Panc1 (cell line): ENCODE data around the gene RAB5A. TPM values are rescaled to one million over a fixed set of nuclear protein-coding genes. Genes with fewer than 3 reads are reported as not detected.

ENCODE experiments used
- ATAC-seq: fragments of 200-7000 bp; cut with Tn5 transposase; 2 replicates; pipeline ENCODE4 v1.9.1; 2020; ENCODE audit warnings: mild to moderate bottlenecking, moderate library complexity
- BruUV-seq: library from RNA; stranded (reverse); fragments of 400-500 nt; replicated peaks from 2 replicates; lab custom pipeline; 2021; lab: Mats Ljungman, UMichigan
- CTCF ChIA-PET: fragments of 300-600 bp; sonication (Branson Sonifier 250); formaldehyde crosslinking; loops from one replicate; lab custom pipeline; 2022; ENCODE audit warnings: antibody characterized with exemption; lab: Charles Lee
- POLR2A ChIA-PET: fragments of 300-600 bp; sonication (Branson Sonifier 250); formaldehyde crosslinking; loops from one replicate; lab custom pipeline; 2022; ENCODE audit warnings: antibody characterized with exemption; lab: Charles Lee
- DNase-seq: peaks from one replicate; pipeline ENCODE4 v3.0.0-alpha.2; 2010; ENCODE audit warnings: low read depth, low spot score
- H3K27ac ChIP-seq: 2 replicates; pipeline ENCODE4 v1.5.1; 2011; ENCODE audit warnings: mild to moderate bottlenecking, low read length, inconsistent platforms
- H3K27me3 ChIP-seq: fragments of 200-500 bp; sonication (Bioruptor generic); 2 replicates; pipeline ENCODE4 v1.6.0; 2014; ENCODE audit warnings: low read length, inconsistent platforms; ENCODE audit not compliant: control insufficient read depth, insufficient read depth
- H3K36me3 ChIP-seq: fragments of 200-500 bp; sonication (Bioruptor generic); 2 replicates; pipeline ENCODE4 v1.5.1; 2014; ENCODE audit warnings: inconsistent platforms, mild to moderate bottlenecking, low read length, moderate library complexity; ENCODE audit not compliant: control insufficient read depth, insufficient read depth
- H3K4me1 ChIP-seq: 2 replicates; pipeline ENCODE4 v1.5.1; 2011; ENCODE audit warnings: inconsistent platforms, mild to moderate bottlenecking, low read length, moderate library complexity; ENCODE audit not compliant: control insufficient read depth, insufficient read depth
- H3K4me3 ChIP-seq, 2 experiments: 2 replicates each; pipeline ENCODE4 v1.5.1; 2011 to 2012; ENCODE audit warnings: low read depth in 2 of 2, low read length in 2 of 2, mild to moderate bottlenecking in 2 of 2, inconsistent platforms in 1 of 2, moderate library complexity in 1 of 2
- H3K9me3 ChIP-seq: fragments of 200-500 bp; sonication (Bioruptor generic); 2 replicates; pipeline ENCODE4 v1.5.1; 2014; ENCODE audit warnings: low read depth, mild to moderate bottlenecking, inconsistent platforms, low read length, moderate library complexity; ENCODE audit not compliant: control insufficient read depth, insufficient read depth
- POLR2AphosphoS5 ChIP-seq: IDR thresholded peaks from 2 replicates; pipeline ENCODE4 v1.6.1; 2012; ENCODE audit warnings: mild to moderate bottlenecking, low read depth, low read length, moderate library complexity
- SIN3A ChIP-seq: IDR thresholded peaks from 2 replicates; pipeline ENCODE4 v1.6.1; 2012; ENCODE audit warnings: low read depth, mild to moderate bottlenecking, low read length, moderate library complexity, borderline replicate concordance; ENCODE audit not compliant: insufficient read depth
- TCF7L2 ChIP-seq: IDR thresholded peaks from 2 replicates; pipeline ENCODE4 v1.6.1; 2011; ENCODE audit warnings: mild to moderate bottlenecking, low read depth, low read length, inconsistent platforms
- in situ Hi-C: cut with HindIII; loops from 2 replicates; pipeline ENCODE4 v1.10.0; 2016; ENCODE audit warnings: low sequenced_read_pairs, low pct_unique_long_range_greater_than_20kb
- intact Hi-C: fragments of 100-400 bp; cut with micrococcal nuclease; formaldehyde crosslinking; loops from one replicate; pipeline ENCODE4 v1.10.0; 2022; ENCODE audit not compliant: unreplicated experiment
- total RNA-seq: library from RNA; stranded (reverse); gene quantifications from one replicate; pipeline ENCODE4 v1.2.1, GENCODE V29; 2021; ENCODE audit not compliant: unreplicated experiment
- TF ChIP-seq, protein P1 (sequence below), 2 experiments: IDR thresholded peaks; 2 replicates each; pipeline ENCODE4 v1.6.1; 2011 to 2012; ENCODE audit warnings: low read depth in 2 of 2, control low read depth in 1 of 2, low read length in 1 of 2, mild to moderate bottlenecking in 1 of 2, moderate library complexity in 1 of 2; ENCODE audit not compliant: insufficient read depth in 1 of 2
- TF ChIP-seq, protein P2 (sequence below): fragments of 450-650 bp; IDR thresholded peaks from 2 replicates; pipeline ENCODE4 v1.5.1; 2017; ENCODE audit warnings: mild to moderate bottlenecking

The RAB5A gene
- total RNA-seq, 1 experiment from 2014 or later: 31.2 TPM

DNA sequence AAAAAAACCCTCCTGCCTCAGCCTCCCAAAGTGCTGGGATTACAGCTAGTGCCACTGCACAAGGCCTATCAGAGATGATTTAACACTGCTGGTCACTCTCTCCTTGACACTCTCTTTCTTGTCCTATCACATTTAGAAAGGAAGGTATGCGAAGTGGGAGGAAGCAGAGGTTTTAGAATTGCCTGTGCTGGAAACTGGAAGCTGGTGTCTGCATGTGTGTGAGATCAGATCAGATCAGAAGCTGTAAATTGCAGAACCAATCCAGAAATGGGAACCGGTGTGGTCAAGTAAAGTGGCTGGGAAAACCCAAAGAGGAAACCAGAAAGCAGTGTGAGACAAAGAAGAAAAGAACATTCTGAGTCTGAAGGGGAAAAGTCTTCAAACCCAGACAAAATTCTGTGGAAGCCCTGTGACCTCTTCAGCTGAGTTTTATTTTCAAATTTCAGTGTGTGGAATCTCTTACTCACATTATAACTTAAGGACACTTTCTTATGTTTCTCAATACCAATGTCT is 15.7 kb upstream of the RAB5A start:
- Histone ChIP-seq H3K4me1 (no peaks in the 10 kb centered on the region), H3K36me3 (no peaks in the 10 kb centered on the region), H3K27me3 (no peaks in the 10 kb centered on the region), H3K4me3 (no peak overlapping the region), H3K9me3 (no peaks in the 10 kb centered on the region), H3K27ac (no peak overlapping the region)
- DNase-seq: no peak
- no peak for ATAC-seq
- intact Hi-C loops: no loop called here
- in situ Hi-C loops: no loop called here
- TF ChIP-seq POLR2AphosphoS5 (no peak), SIN3A (no peak)
- TF ChIP-seq, protein P1, sequence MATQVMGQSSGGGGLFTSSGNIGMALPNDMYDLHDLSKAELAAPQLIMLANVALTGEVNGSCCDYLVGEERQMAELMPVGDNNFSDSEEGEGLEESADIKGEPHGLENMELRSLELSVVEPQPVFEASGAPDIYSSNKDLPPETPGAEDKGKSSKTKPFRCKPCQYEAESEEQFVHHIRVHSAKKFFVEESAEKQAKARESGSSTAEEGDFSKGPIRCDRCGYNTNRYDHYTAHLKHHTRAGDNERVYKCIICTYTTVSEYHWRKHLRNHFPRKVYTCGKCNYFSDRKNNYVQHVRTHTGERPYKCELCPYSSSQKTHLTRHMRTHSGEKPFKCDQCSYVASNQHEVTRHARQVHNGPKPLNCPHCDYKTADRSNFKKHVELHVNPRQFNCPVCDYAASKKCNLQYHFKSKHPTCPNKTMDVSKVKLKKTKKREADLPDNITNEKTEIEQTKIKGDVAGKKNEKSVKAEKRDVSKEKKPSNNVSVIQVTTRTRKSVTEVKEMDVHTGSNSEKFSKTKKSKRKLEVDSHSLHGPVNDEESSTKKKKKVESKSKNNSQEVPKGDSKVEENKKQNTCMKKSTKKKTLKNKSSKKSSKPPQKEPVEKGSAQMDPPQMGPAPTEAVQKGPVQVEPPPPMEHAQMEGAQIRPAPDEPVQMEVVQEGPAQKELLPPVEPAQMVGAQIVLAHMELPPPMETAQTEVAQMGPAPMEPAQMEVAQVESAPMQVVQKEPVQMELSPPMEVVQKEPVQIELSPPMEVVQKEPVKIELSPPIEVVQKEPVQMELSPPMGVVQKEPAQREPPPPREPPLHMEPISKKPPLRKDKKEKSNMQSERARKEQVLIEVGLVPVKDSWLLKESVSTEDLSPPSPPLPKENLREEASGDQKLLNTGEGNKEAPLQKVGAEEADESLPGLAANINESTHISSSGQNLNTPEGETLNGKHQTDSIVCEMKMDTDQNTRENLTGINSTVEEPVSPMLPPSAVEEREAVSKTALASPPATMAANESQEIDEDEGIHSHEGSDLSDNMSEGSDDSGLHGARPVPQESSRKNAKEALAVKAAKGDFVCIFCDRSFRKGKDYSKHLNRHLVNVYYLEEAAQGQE (IDR thresholded peaks at IDR 0.05; ENCODE audit: insufficient read depth in 1 of 2, low read depth in 2 of 2, low read length in 1 of 2): no peak
- TF ChIP-seq, protein P2, sequence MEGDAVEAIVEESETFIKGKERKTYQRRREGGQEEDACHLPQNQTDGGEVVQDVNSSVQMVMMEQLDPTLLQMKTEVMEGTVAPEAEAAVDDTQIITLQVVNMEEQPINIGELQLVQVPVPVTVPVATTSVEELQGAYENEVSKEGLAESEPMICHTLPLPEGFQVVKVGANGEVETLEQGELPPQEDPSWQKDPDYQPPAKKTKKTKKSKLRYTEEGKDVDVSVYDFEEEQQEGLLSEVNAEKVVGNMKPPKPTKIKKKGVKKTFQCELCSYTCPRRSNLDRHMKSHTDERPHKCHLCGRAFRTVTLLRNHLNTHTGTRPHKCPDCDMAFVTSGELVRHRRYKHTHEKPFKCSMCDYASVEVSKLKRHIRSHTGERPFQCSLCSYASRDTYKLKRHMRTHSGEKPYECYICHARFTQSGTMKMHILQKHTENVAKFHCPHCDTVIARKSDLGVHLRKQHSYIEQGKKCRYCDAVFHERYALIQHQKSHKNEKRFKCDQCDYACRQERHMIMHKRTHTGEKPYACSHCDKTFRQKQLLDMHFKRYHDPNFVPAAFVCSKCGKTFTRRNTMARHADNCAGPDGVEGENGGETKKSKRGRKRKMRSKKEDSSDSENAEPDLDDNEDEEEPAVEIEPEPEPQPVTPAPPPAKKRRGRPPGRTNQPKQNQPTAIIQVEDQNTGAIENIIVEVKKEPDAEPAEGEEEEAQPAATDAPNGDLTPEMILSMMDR: no peak
- no TSS peak for BruUV-seq
- ChIA-PET CTCF (no interaction called here), POLR2A (no interaction called here)

DNA sequence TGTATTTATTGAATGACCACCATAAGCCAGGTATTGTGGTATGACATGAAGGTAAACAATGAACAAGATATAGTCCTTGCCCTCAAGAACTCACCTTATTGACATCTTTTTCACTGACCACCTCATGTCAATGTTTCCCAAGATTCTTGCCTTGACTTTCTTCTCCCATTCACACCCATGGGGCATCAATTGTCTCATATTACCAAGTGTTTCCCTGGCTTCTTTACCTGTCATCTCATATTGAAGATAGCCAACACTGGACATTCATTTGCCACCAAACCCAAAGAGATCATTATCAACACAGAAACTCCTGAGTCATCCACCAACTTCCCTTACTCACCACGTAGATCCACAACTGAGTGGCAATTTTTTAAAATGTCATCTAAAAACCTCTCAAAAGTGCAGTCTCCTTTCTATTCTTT is 15.1 kb upstream of the RAB5A start:
- no peaks in the 10 kb centered on the region for H3K36me3 ChIP-seq
- intact Hi-C loops: no loop called here
- no peaks in the 10 kb centered on the region for H3K4me1 ChIP-seq
- DNase-seq (no peak), ATAC-seq (no peak)
- no peak overlapping the region for H3K27ac ChIP-seq
- no TSS peak for BruUV-seq
- H3K4me3 ChIP-seq: no peak overlapping the region
- CTCF ChIA-PET: no interaction called here
- TF ChIP-seq SIN3A: no peak
- TF ChIP-seq, protein P1 (IDR thresholded peaks at IDR 0.05; ENCODE audit: insufficient read depth in 1 of 2, low read depth in 2 of 2, low read length in 1 of 2): no peak
- no peak for TF ChIP-seq POLR2AphosphoS5
- TF ChIP-seq, protein P2: no peak
- no peak for TF ChIP-seq TCF7L2
- H3K9me3 ChIP-seq: no peaks in the 10 kb centered on the region
- H3K27me3 ChIP-seq: no peaks in the 10 kb centered on the region
- in situ Hi-C loops: no loop called here
- POLR2A ChIA-PET: no interaction called here
